ENCODE results near the gene RERE. TPM values are rescaled to one million over a fixed set of nuclear protein-coding genes. Genes with fewer than 3 reads are reported as not detected.

RERE gene
- total RNA-seq, 1 experiment from 2014 or later, result 40.6 TPM

DNA sequence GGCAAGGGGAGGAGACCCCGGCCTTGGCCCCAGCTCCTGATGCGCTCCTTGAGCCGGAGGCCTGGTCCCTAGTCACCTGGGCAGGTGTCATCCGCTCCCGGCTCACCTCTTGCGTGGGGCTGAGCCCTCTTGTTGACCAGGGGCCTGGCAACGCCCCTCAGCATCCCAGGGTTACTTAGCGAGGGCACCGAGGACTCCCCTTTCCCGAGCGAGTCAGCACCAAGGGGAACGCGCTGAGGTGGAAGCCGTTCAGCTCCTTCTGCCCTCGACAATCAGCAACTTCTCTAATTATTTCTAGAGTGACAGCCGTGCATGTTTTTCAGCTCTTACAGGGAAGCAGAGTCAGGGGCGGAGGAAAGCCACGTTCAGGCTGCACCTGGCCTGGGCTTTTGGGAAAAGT, 499.0 kb downstream of the RERE start:
- Histone ChIP-seq H3K4me2 (ENCODE audit: low read length) (peak overlapping the region; percentile 81), H3K79me2 (ENCODE audit: insufficient read depth, low read length) (peaks cover 6% of the 10 kb centered on the region; the same call in 1 of the 2 replicates), H3K9me2 (ENCODE audit: insufficient read depth) (no peaks in the 10 kb centered on the region; the same call in 1 of the 2 replicates), H4K20me1 (ENCODE audit: insufficient read depth) (no peaks in the 10 kb centered on the region), H3K36me3 (ENCODE audit: control insufficient read depth in 1 of 2, insufficient read depth in 2 of 2, low read length in 2 of 2) (no peaks in the 10 kb centered on the region), H3K9ac (ENCODE audit: low read length) (peak overlapping the region; percentile 72), H3K27ac (ENCODE audit: low read depth, low read length) (peak overlapping the region; percentile 53; the same call in 1 of the 2 replicates), H3K9me3 (ENCODE audit: control insufficient read depth in 1 of 2, insufficient read depth in 1 of 2, low read depth in 1 of 2, low read length in 2 of 2) (no peaks in the 10 kb centered on the region), H3K4me1 (ENCODE audit: control insufficient read depth in 1 of 2, insufficient read depth in 2 of 2, low read length in 2 of 2) (peaks cover 29 to 54% of the 10 kb centered on the region in 2 experiments), H3K27me3 (ENCODE audit: insufficient read depth, low read length) (no peaks in the 10 kb centered on the region), H2AFZ (ENCODE audit: low read depth, low read length, poor library complexity, severe bottlenecking) (no peak overlapping the region), H3K4me3 (replicated peaks in 1 of 2; ENCODE audit: low read depth in 1 of 2, low read length in 2 of 2) (peak overlapping the region; percentile 72 to 75)
- TF ChIP-seq EZH2 (IDR thresholded peaks at IDR 0.05), result no peak
- no peak for TF ChIP-seq RAD21 (IDR thresholded peaks at IDR 0.05; ENCODE audit: low read depth)
- TF ChIP-seq MAX (IDR thresholded peaks at IDR 0.05), result no peak
- ChIA-PET POLR2A (no interaction called here), CTCF (no interaction called here), RAD21 (ENCODE audit: low non-redundant PET in 1 of 2, low total read pairs in 2 of 2, uncharacterized antibody in 2 of 2, unreplicated experiment in 2 of 2) (interaction anchor here in 1 of 2 experiments (0.6 kb wide), 1 partner anchor 59 kb away, joined by 3 read pairs; no protein-coding TSS in a partner anchor)
- intact Hi-C loops (cut with micrococcal nuclease), result loop anchor here (5.0 to 10.0 kb wide), 2 partner anchors 136 to 224 kb away; no protein-coding TSS in a partner anchor
- DNase-seq (ENCODE audit: low read depth, low spot score), result no peak
- ATAC-seq, result peak; percentile 12
- BruUV-seq (replicated peaks), result TSS peak; percentile 70

GRCh38 chr1:8317647-8318381, 499.6 kb downstream of the RERE start, which contains the start of gene SLC45A1:
Gene SLC45A1 (plus strand): TSS chr1:8318114. CDS start chr1:8324330, 6,216 bp downstream.
- Histone ChIP-seq H3K9me2 (ENCODE audit: insufficient read depth) (no peaks in the 10 kb centered on the region; the same call in 1 of the 2 replicates), H3K36me3 (ENCODE audit: control insufficient read depth in 1 of 2, insufficient read depth in 2 of 2, low read length in 2 of 2) (no peaks in the 10 kb centered on the region), H3K4me2 (ENCODE audit: low read length) (peak within 1 kb of the TSS; percentile 81), H2AFZ (ENCODE audit: low read depth, low read length, poor library complexity, severe bottlenecking) (no peak within 1 kb of the TSS), H3K4me1 (ENCODE audit: control insufficient read depth in 1 of 2, insufficient read depth in 2 of 2, low read length in 2 of 2) (peaks cover 29 to 60% of the 10 kb centered on the region in 2 experiments), H3K79me2 (ENCODE audit: insufficient read depth, low read length) (peaks cover 6% of the 10 kb centered on the region; the same call in 1 of the 2 replicates), H3K27me3 (ENCODE audit: insufficient read depth, low read length) (no peaks in the 10 kb centered on the region), H3K9ac (ENCODE audit: low read length) (peak within 1 kb of the TSS; percentile 72), H3K27ac (ENCODE audit: low read depth, low read length) (peak within 1 kb of the TSS; percentile 53; the same call in 1 of the 2 replicates), H3K9me3 (ENCODE audit: control insufficient read depth in 1 of 2, insufficient read depth in 1 of 2, low read depth in 1 of 2, low read length in 2 of 2) (no peaks in the 10 kb centered on the region), H4K20me1 (ENCODE audit: insufficient read depth) (no peaks in the 10 kb centered on the region), H3K4me3 (replicated peaks in 1 of 2; ENCODE audit: low read depth in 1 of 2, low read length in 2 of 2) (peak within 1 kb of the TSS; percentile 72 to 75)
- TF ChIP-seq ZFX (IDR thresholded peaks at IDR 0.05) (peak; percentile 66; the same call in 1 of the 2 replicates), MAX (IDR thresholded peaks at IDR 0.05) (no peak), CTCF (IDR thresholded peaks at IDR 0.05 in 2 of 3, conservative IDR thresholded peaks at IDR 0.05 in 1 of 3; ENCODE audit: borderline replicate concordance in 1 of 3, insufficient read depth in 1 of 3, low read depth in 2 of 3, low read length in 2 of 3) (0 out of 6 replicates have a peak, but pooled peaks of 1 of the 3 experiments have one; percentile 6), POLR2AphosphoS5 (IDR thresholded peaks at IDR 0.05; ENCODE audit: low read depth, low read length) (peak; percentile 71), TCF7L2 (IDR thresholded peaks at IDR 0.05; ENCODE audit: borderline replicate concordance, extremely low read depth, insufficient read depth, insufficient read length) (peak; percentile 76), ELF1 (IDR thresholded peaks at IDR 0.05; ENCODE audit: borderline replicate concordance, low read depth) (no peak), EGR1 (IDR thresholded peaks at IDR 0.05; ENCODE audit: low read depth) (no peak)
- ATAC-seq (peak; percentile 74), DNase-seq (ENCODE audit: low read depth, low spot score) (peak; percentile 29)
- no TSS peak for BruUV-seq (replicated peaks)
- intact Hi-C loops (cut with micrococcal nuclease), result loop anchor here (5.0 to 10.0 kb wide), 2 partner anchors 136 to 223 kb away; no protein-coding TSS in a partner anchor
- ChIA-PET CTCF (no interaction called here), POLR2A (no interaction called here), RAD21 (ENCODE audit: low non-redundant PET in 1 of 2, low total read pairs in 2 of 2, uncharacterized antibody in 2 of 2, unreplicated experiment in 2 of 2) (interaction anchor here in 1 of 2 experiments (0.6 kb wide), 1 partner anchor 58 kb away, joined by 3 read pairs; no protein-coding TSS in a partner anchor)
